ENCODE data around the gene KCNA10.

DNA sequence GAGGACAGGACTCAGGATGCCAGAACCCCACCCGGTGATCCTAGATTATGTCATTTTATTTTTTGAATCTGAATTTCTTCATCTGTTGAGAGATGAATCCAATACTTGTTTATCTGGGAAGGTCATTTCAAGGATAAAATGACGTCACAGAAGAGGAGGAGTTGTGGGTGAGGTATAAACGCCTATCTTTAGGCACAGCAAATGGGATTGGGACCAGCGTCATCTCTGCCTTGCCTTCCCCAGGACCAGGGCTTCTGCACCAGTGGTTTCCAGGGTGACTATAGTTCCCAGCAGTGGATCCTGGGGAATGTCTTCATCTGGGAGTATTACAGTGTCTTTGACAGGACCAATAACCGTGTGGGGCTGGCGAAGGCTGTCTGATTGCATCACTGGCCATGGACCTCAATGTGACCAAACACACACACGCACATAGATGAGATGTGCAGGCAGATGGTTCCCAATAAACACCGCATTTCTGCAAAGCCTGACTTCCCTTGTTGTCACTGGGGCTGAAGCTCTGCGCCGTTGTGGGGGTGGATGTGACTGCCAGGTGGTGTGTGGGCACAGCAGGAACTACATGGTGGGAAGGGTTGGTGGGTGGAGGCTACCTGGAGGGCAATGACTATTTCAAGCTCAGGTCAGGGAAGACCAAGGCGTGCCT is 28.1 kb downstream of the KCNA10 start:
- TF ChIP-seq JUNB (IDR thresholded peaks at IDR 0.05; ENCODE audit: unreplicated experiment) (no peak), CREB1 (CRISPR knock-in tag; IDR thresholded peaks at IDR 0.05; ENCODE audit: low read depth) (no peak), STAT1 (IDR thresholded peaks at IDR 0.05; ENCODE audit: unreplicated experiment) (no peak), ZNF331 (CRISPR knock-in tag; IDR thresholded peaks at IDR 0.05; ENCODE audit: low read depth) (no peak), EZH2 (IDR thresholded peaks at IDR 0.05; ENCODE audit: low read depth, unreplicated experiment) (no peak), POLR2AphosphoS5 (IDR thresholded peaks at IDR 0.05; ENCODE audit: low read depth) (no peak)
- TF ChIP-seq, protein P1, sequence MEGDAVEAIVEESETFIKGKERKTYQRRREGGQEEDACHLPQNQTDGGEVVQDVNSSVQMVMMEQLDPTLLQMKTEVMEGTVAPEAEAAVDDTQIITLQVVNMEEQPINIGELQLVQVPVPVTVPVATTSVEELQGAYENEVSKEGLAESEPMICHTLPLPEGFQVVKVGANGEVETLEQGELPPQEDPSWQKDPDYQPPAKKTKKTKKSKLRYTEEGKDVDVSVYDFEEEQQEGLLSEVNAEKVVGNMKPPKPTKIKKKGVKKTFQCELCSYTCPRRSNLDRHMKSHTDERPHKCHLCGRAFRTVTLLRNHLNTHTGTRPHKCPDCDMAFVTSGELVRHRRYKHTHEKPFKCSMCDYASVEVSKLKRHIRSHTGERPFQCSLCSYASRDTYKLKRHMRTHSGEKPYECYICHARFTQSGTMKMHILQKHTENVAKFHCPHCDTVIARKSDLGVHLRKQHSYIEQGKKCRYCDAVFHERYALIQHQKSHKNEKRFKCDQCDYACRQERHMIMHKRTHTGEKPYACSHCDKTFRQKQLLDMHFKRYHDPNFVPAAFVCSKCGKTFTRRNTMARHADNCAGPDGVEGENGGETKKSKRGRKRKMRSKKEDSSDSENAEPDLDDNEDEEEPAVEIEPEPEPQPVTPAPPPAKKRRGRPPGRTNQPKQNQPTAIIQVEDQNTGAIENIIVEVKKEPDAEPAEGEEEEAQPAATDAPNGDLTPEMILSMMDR (conservative IDR thresholded peaks at IDR 0.05; ENCODE audit: low read depth in 2 of 2): no peak
- TF ChIP-seq, protein P2, sequence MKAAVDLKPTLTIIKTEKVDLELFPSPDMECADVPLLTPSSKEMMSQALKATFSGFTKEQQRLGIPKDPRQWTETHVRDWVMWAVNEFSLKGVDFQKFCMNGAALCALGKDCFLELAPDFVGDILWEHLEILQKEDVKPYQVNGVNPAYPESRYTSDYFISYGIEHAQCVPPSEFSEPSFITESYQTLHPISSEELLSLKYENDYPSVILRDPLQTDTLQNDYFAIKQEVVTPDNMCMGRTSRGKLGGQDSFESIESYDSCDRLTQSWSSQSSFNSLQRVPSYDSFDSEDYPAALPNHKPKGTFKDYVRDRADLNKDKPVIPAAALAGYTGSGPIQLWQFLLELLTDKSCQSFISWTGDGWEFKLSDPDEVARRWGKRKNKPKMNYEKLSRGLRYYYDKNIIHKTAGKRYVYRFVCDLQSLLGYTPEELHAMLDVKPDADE (IDR thresholded peaks at IDR 0.05): no peak
